ENCODE measurements around the gene CCNJ. TPM values are rescaled to one million over a fixed set of nuclear protein-coding genes. Genes with fewer than 3 reads are reported as not detected.

CCNJ gene
- total RNA-seq, 2 donors from 2014 or later = 24.4 to 25.7 TPM

- no peak overlapping the region for H3K4me3 ChIP-seq (ENCODE audit: low read length)
- peaks cover 16% of the 10 kb centered on the region for H3K4me1 Mint-ChIP-seq
- H3K27me3 ChIP-seq (ENCODE audit: control insufficient read depth, insufficient read depth, low read length, poor library complexity, severe bottlenecking) = no peaks in the 10 kb centered on the region
- H3K4me1 ChIP-seq (ENCODE audit: control insufficient read depth, insufficient read depth, low read length) = peaks cover 4% of the 10 kb centered on the region
- H3K4me3 Mint-ChIP-seq = no peak overlapping the region
- 53 to 60% methylated on average over 1 to 3 of the region's 3 CpGs for WGBS, 2 experiments (ENCODE audit: insufficient coverage in 1 of 2, insufficient read length in 1 of 2)
- H3K9me3 ChIP-seq (ENCODE audit: control insufficient read depth, low read length) = no peaks in the 10 kb centered on the region
- TF ChIP-seq, protein P1, sequence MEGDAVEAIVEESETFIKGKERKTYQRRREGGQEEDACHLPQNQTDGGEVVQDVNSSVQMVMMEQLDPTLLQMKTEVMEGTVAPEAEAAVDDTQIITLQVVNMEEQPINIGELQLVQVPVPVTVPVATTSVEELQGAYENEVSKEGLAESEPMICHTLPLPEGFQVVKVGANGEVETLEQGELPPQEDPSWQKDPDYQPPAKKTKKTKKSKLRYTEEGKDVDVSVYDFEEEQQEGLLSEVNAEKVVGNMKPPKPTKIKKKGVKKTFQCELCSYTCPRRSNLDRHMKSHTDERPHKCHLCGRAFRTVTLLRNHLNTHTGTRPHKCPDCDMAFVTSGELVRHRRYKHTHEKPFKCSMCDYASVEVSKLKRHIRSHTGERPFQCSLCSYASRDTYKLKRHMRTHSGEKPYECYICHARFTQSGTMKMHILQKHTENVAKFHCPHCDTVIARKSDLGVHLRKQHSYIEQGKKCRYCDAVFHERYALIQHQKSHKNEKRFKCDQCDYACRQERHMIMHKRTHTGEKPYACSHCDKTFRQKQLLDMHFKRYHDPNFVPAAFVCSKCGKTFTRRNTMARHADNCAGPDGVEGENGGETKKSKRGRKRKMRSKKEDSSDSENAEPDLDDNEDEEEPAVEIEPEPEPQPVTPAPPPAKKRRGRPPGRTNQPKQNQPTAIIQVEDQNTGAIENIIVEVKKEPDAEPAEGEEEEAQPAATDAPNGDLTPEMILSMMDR (conservative IDR thresholded peaks at IDR 0.05) = no peak
- H3K9me3 Mint-ChIP-seq = peaks cover 5% of the 10 kb centered on the region
- H3K36me3 Mint-ChIP-seq (ENCODE audit: low read depth) = no peaks in the 10 kb centered on the region
- no peak overlapping the region for H3K9ac ChIP-seq (ENCODE audit: extremely low read depth, low read length, poor library complexity, severe bottlenecking)
- H3K27me3 Mint-ChIP-seq (ENCODE audit: insufficient read depth) = no peaks in the 10 kb centered on the region
- H3K36me3 ChIP-seq (ENCODE audit: control insufficient read depth, insufficient read depth, low read length) = no peaks in the 10 kb centered on the region
- H3K27ac Mint-ChIP-seq = no peak overlapping the region
- H3K27ac ChIP-seq (ENCODE audit: low read depth, low read length) = no peak overlapping the region
- no peak for DNase-seq
These were observed 64.2 kb downstream of the CCNJ start for GRCh38 chr10:96107623-96108038.

Small RNA genes lying within 50 kb of the gene (microRNA-seq; reads per million reads assigned to microRNA genes)
- 1.5 reads per million, percentile 3 among the genes with 10 or more reads in this experiment for gene MIR3157 (ENCODE audit: borderline microRNAs expressed)

Other genes starting within 250 kb of the CCNJ start
- 1 to 10 TPM in 1 of 2 donors, under 1 TPM in 1; 0.33 to 1.4 TPM for gene CC2D2B, start 135.6 kb upstream of the CCNJ start, total RNA-seq
- 10 to 100 TPM; 43.3 to 45.7 TPM for gene ZNF518A, start 86.7 kb downstream of the CCNJ start, total RNA-seq
- not detected for gene BLNK, start 228.0 kb downstream of the CCNJ start, total RNA-seq

All from endodermal cell (in vitro differentiated cells).